WI38 (cell line): ENCODE data around the gene PPM1F.

Source experiments
- H3K4me3 ChIP-seq: 2 replicates; pipeline ENCODE4 v1.5.1; 2011; ENCODE audit warnings: low read depth, mild to moderate bottlenecking, control low read depth, low read length
- CTCF ChIP-seq: IDR thresholded peaks from 2 replicates; pipeline ENCODE4 v1.5.1; 2012; ENCODE audit warnings: low read depth, mild to moderate bottlenecking, control low read depth, low read length

Gene PPM1F

GRCh38 chr22:21948824-21949568 is 3.7 kb downstream of the PPM1F start:
- H3K4me3 ChIP-seq, result no peak overlapping the region
- TF ChIP-seq CTCF, result no peak

GRCh38 chr22:21948390-21948789 is 4.3 kb downstream of the PPM1F start:
- TF ChIP-seq CTCF, result no peak

DNA sequence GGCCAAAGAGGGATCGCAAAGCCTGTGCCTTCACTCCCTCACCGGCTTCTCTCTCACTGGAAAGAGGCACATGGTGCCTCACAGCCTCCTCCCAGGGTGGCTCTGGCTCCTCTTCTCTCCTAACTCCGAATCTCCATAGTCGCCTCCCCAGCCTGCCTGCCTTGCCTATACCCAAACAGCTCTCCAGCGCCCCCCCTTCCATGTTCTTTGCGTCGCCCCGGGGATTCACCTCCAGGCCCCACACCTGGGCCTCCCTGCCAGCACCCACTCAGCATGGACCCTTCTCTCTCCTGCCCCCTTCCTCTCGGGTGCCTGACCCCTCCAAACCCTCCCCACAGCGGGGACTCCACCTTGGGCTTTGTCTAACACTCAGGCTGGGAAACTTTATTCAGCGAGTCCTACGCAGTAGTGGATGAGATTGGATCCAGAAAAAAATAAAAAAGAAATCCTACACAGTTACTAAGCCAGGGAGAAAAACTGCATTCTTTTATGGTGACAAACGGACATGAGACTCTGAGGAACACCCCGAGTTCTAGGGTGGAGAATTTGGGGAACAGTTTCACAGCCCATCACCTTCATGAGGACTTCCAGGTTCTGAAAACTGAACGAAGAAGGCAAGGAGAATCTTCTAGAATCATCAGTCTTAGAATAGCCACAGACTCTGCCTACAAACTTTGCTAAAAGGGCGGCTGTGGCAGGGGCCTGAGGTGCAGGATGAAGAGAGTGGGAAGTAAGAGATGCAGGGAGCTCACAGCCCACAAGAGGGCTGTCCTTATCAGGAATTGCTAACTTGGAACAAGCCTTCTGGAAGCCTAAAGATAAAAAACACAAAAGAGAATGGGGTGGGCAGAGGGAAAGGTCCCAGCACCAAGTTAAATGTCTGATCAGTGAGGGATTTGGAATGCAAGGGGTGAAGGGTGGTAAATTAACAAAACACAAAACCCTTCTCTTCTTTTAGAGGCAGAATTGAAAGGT is 5.3 kb downstream of the PPM1F start:
- no peak overlapping the region for H3K4me3 ChIP-seq
- TF ChIP-seq CTCF, result peak; percentile 64

More at GRCh38 chr22:21948390-21948789, 4.3 kb downstream of the PPM1F start:
- no peak overlapping the region for H3K4me3 ChIP-seq

- TF ChIP-seq CTCF, result no peak
- no peak overlapping the region for H3K4me3 ChIP-seq
Observed at GRCh38 chr22:21946262-21946925, 6.3 kb downstream of the PPM1F start.

GRCh38 chr22:21945453-21946261 is 7.0 kb downstream of the PPM1F start:
- no peak for TF ChIP-seq CTCF
- H3K4me3 ChIP-seq, result no peak overlapping the region

- no peak overlapping the region for H3K4me3 ChIP-seq
- TF ChIP-seq CTCF, result no peak
Observed at GRCh38 chr22:21944871-21945270, 7.8 kb downstream of the PPM1F start.
